ENCODE measurements around the gene MGAT2. TPM values are rescaled to one million over a fixed set of nuclear protein-coding genes. Genes with fewer than 3 reads are reported as not detected.

The MGAT2 gene
- 40.9 to 52.9 TPM (median 47.3 TPM) in 5 replicates for total RNA-seq (2022; extraction: Qiagen RNA extraction; ENCODE audit: low read depth)

DNA sequence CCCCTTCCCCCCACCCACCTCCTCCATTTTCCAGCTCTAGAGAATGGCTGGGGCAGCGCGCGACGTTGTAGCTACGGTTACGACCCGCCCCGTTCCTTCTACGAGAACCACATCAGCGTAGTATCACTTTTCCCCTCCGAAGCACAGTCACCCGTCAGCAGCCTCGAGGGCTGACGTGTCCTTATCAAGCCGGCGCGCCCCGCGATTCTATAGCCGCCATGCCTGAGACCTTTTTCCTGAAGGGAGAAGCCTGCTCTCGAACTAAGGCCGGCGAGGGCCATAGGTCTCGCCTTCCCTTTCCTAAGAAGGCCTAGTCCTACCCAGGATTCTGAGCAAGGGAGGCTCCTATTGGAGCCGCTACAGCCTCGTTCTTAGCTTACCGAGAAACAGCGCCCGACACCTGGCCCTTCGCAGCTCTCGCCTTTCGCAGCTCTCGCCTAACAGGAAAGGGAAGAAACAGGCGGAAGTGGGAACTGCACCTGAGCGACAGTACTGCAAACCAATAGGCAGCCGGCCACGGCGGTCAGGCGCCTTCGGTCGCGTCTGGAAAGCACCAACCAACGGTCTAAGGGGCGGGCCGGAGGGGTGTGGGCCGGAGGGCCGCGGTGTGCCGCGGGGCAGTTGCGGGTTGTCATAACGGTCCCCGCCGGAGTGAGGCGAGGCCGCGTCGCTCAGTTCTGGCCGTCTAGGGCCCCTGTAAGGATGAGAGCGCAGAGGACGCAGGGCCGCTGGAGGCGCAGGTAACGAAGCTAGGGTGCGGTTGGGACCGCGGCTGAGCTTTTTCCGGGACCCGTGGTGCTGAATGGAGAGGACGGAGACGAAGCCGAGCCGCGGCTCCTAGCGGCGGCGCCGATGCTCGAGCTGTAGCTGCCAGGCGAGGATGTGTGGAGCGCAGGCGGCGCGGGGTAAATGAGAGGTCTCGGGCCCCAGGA lies at the start of gene MGAT2, which contains the start of gene RPL36AL:
Gene MGAT2, plus strand, starts transcription at position 618 of the 932 bp plus-strand sequence. CDS start 470 bp downstream, outside the sequence.
Gene RPL36AL, minus strand, starts transcription at position 445 of the 932 bp plus-strand sequence. CDS start 1,522 bp downstream, outside the sequence.

DNA sequence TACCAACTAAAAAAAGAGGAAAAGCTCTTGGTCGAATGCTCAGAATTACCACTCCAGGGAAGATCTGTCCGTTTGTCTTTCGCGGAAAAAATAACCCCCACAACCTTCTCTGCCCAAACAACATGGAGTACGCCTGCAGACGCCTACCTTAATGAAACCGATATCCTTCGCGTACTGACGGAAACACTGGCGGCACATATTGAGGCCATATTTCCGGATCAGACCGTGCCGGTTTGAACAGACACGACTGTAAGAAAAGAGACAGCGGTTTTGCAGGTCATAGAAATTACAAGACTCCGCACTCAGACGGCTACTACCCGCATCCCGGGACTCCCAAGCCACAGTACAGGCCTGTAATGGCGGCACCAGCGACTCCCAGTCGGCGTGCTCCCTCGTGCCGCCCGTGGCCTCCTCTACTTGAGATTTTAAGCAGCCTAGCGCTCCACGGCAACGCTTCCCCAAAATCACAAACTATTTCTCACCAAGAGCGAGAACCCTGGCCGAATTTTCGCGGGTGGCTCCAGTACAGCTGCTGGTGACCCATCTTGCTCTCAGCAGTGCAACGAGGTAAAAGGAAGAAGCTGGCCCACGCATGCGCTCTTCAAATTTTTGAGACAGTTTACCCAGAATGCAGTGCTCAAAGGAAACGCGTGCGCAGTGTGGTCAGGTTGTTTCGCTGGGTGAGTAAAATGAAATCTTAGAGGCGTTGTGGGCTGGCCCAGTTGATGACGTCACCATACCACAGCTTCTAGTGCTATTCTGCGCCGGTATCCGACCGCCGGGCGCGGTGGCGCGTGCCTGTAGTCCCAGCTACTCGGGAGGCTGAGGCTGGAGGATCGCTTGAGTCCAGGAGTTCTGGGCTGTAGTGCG lies 34.6 kb upstream of the MGAT2 start, which contains the start of gene RPS29:
Gene RPS29, minus strand, starts transcription at position 578 of the 870 bp plus-strand sequence. Its CDS starts 34 bp downstream, at position 544.

DNA sequence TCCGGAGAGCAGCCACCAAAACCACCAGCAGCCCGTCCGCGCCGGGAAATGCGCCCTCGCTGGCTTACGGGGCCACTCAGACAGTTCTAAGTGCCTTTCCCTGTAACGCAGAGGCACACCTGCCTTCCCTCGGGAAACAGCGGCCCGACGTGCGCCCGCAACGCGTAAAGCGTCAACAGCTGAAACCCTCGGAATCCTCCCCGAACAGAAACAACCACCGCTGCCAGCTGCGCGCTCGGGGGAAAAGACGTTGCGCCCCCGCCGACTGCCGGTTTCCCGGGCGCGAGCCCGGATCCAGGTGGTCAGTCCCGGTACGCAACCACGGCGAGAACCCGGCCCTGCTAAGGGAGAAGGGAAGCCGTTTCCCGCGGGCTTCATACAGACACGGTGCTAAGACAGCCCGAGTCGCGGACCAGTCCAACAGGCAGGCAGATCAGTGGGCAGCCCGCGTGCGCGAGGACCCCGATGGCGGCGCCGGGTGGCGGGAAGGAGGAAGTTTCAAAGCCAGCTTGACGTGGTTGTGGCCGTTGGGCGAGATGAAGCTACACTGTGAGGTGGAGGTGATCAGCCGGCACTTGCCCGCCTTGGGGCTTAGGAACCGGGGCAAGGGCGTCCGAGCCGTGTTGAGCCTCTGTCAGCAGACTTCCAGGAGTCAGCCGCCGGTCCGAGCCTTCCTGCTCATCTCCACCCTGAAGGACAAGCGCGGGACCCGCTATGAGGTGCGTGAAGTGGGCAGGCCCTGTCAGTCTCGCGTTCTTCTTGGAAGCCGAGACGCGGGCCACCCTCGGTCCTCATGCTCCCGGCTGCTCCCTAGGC lies 21.9 kb upstream of the MGAT2 start, which contains the start of gene LRR1:
Gene LRR1, plus strand, starts transcription at position 456 of the 816 bp plus-strand sequence. Its CDS starts 81 bp downstream, at position 537.

DNA sequence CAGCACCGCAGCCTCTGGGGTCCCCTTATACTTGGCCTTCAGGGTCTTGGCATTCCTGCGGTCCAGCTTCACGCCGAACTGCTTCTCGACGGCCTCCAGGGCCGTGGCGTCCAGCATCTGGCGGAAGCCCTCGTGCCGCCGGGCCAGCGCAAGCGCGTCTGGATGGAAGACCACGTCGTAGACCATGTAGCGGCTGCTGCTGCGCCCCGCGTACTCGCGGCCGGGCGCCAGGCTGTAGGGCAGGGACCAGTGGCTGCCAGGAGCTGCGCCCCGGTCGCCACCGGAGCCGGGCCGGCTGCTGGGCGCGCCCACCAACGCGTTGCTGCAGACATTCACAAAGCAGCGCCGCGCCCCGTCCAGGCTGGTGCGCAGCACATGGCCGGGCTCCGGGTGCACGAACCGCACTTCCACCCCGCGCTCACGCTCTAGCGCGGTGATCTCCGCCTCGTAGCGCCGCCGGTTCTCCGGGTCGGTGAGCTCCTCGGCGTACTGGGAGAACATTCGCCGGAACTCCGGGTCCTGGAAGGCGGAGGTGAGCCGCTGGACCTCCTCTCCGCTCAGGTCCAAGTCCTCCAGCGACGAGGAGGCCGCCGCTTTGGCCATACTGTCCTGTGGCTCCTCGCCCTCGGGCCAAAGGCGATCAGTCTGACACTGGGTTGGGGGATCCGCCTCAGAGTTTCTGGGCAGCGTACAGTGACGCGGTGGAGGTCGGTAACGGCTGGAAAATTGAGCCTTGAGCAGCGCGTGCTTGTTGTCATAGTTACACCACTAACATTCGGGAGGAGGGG lies 14.1 kb downstream of the MGAT2 start, which contains the start of gene DNAAF2:
Gene DNAAF2, minus strand, starts transcription at position 698 of the 788 bp plus-strand sequence. Its CDS starts 95 bp downstream, at position 603.

Other genes starting within 250 kb of the MGAT2 start
- gene RPS29, start 34.4 kb upstream of the MGAT2 start, total RNA-seq (2022; extraction: Qiagen RNA extraction; ENCODE audit: low read depth) = 3,825 to 4,971 TPM (median 4,174 TPM) in 5 replicates
- gene LRR1, start 21.9 kb upstream of the MGAT2 start, total RNA-seq (2022; extraction: Qiagen RNA extraction; ENCODE audit: low read depth) = 43.4 to 48.6 TPM (median 44.9 TPM) in 5 replicates
- 408 to 565 TPM (median 419 TPM) in 5 replicates for gene RPL36AL, start 173 bp upstream of the MGAT2 start, total RNA-seq (2022; extraction: Qiagen RNA extraction; ENCODE audit: low read depth)
- 9.4 to 12.6 TPM (median 11.8 TPM) in 5 replicates for gene DNAAF2, start 14.4 kb downstream of the MGAT2 start, total RNA-seq (2022; extraction: Qiagen RNA extraction; ENCODE audit: low read depth)
- 8.8 to 15.4 TPM (median 13.7 TPM) in 5 replicates for gene POLE2, start 67.4 kb downstream of the MGAT2 start, total RNA-seq (2022; extraction: Qiagen RNA extraction; ENCODE audit: low read depth)
- gene KLHDC1, start 72.3 kb downstream of the MGAT2 start, total RNA-seq (2022; extraction: Qiagen RNA extraction; ENCODE audit: low read depth) = 0.15 to 0.36 TPM (median 0.26 TPM) in 5 replicates
- 24.1 to 41.7 TPM (median 32.7 TPM) in 5 replicates for gene KLHDC2, start 147.4 kb downstream of the MGAT2 start, total RNA-seq (2022; extraction: Qiagen RNA extraction; ENCODE audit: low read depth)
- gene NEMF, start 232.0 kb downstream of the MGAT2 start, total RNA-seq (2022; extraction: Qiagen RNA extraction; ENCODE audit: low read depth) = 26.3 to 40.0 TPM (median 33.3 TPM) in 5 replicates

Measured in A549 treated with ZK216348 at 1 μM for 4 hours (cell line).